GM23338 (cell line): ENCODE data around the gene ARL4A.

Experiments
- CTCF ChIP-seq, 2 experiments: fragments of 200-600 bp in 1 of 2; sonication (generic) in 1 of 2; conservative IDR thresholded peaks; 2 replicates each; pipeline versions ENCODE4 v1.5.1 to v1.6.1; 2016 to 2017; ENCODE audit warnings: antibody characterized with exemption in 2 of 2, low read depth in 2 of 2, mild to moderate bottlenecking in 2 of 2, moderate library complexity in 1 of 2
- POLR2AphosphoS5 ChIP-seq: IDR thresholded peaks from 2 replicates; pipeline ENCODE4 v1.6.1; 2016; ENCODE audit warnings: antibody characterized with exemption, low read depth
- REST ChIP-seq: IDR thresholded peaks from one replicate; pipeline ENCODE4 v1.6.1; 2018; ENCODE audit warnings: antibody characterized with exemption; ENCODE audit not compliant: unreplicated experiment

GRCh38 chr7:12725575-12726316, 38.3 kb downstream of the ARL4A start:
- TF ChIP-seq CTCF (conservative IDR thresholded peaks at IDR 0.05; ENCODE audit: low read depth in 2 of 2), result no peak
- no peak for TF ChIP-seq POLR2AphosphoS5
- TF ChIP-seq REST, result no peak
